Parathyroid adenoma (tissue), 2 donors: Measurements from ENCODE around the gene DLGAP1.

Source experiments
- H2AFZ ChIP-seq: fragments of 300-600 bp; sonication (generic); one replicate; pipeline ENCODE4 v1.7.0; 2017; ENCODE audit warnings: antibody characterized with exemption, mild to moderate bottlenecking
- H3K27ac ChIP-seq: fragments of 300-600 bp; sonication (generic); one replicate; pipeline ENCODE4 v1.7.0; 2017
- H3K27me3 ChIP-seq: fragments of 300-600 bp; sonication (generic); one replicate; pipeline ENCODE4 v1.7.0; 2017; ENCODE audit warnings: low read length; ENCODE audit not compliant: control insufficient read depth, insufficient read depth
- H3K36me3 ChIP-seq: fragments of 300-600 bp; sonication (generic); one replicate; pipeline ENCODE4 v1.7.0; 2017; ENCODE audit warnings: low read length; ENCODE audit not compliant: control insufficient read depth, insufficient read depth
- H3K4me1 ChIP-seq: fragments of 300-600 bp; sonication (generic); one replicate; pipeline ENCODE4 v1.7.0; 2017; ENCODE audit warnings: control low read depth
- H3K4me2 ChIP-seq: fragments of 300-600 bp; sonication (generic); one replicate; pipeline ENCODE4 v1.7.0; 2017; ENCODE audit warnings: low read length
- H3K4me3 ChIP-seq: fragments of 300-600 bp; sonication (generic); one replicate; pipeline ENCODE4 v1.7.0; 2017; ENCODE audit warnings: low read depth, low read length
- H3K79me2 ChIP-seq: fragments of 300-600 bp; sonication (generic); one replicate; pipeline ENCODE4 v1.7.0; 2017; ENCODE audit warnings: control low read depth
- H3K9ac ChIP-seq: fragments of 300-600 bp; sonication (generic); one replicate; pipeline ENCODE4 v1.7.0; 2017; ENCODE audit warnings: mild to moderate bottlenecking
- H3K9me3 ChIP-seq: fragments of 300-600 bp; sonication (generic); one replicate; pipeline ENCODE4 v1.7.0; 2017; ENCODE audit warnings: low read length; ENCODE audit not compliant: control insufficient read depth
- TF ChIP-seq, protein P1 (sequence below): fragments of 300-600 bp; sonication (generic); IDR thresholded peaks from one replicate; pipeline ENCODE4 v1.7.0; 2017; ENCODE audit warnings: antibody characterized with exemption, mild to moderate bottlenecking
- donor health status: primary hyperparathyroidism.

DLGAP1 gene

DNA sequence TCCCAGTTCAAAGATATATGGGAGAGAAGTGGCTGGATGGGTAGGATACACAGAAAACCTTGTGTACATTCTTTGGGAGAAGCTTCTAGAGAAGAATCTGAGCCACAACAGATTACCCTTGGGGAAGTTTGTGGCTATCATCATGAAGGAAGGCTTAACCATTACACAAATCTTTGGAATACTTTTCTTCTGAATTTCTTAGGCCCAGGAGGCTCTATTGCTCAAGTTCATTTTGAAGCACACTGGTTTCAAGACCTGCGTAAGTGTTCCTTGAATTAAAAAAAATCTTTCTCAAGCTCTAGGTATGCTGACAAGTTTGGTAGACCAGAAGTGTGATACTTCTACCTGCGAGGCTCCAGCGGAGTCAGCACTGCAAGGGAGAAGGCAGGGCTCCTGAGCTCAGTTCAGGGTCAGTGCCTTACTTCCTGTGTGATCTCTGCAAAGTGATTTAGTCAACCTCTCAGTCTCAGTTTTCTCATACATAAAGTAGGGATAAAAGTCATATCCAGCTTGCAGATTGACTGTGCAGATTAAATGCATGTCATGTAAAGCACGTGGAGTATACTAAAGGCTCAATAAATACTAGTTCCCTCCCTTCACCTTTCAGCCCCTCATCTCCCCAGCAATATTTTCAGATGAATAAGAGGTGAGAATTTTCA is 438.6 kb downstream of the DLGAP1 start:
- no peak overlapping the region for H3K27ac ChIP-seq
- TF ChIP-seq, protein P1, sequence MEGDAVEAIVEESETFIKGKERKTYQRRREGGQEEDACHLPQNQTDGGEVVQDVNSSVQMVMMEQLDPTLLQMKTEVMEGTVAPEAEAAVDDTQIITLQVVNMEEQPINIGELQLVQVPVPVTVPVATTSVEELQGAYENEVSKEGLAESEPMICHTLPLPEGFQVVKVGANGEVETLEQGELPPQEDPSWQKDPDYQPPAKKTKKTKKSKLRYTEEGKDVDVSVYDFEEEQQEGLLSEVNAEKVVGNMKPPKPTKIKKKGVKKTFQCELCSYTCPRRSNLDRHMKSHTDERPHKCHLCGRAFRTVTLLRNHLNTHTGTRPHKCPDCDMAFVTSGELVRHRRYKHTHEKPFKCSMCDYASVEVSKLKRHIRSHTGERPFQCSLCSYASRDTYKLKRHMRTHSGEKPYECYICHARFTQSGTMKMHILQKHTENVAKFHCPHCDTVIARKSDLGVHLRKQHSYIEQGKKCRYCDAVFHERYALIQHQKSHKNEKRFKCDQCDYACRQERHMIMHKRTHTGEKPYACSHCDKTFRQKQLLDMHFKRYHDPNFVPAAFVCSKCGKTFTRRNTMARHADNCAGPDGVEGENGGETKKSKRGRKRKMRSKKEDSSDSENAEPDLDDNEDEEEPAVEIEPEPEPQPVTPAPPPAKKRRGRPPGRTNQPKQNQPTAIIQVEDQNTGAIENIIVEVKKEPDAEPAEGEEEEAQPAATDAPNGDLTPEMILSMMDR, result no peak
- no peaks in the 10 kb centered on the region for H3K9me3 ChIP-seq
- H3K36me3 ChIP-seq, result no peaks in the 10 kb centered on the region
- no peaks in the 10 kb centered on the region for H3K4me1 ChIP-seq
- H3K79me2 ChIP-seq, result no peaks in the 10 kb centered on the region
- no peak overlapping the region for H2AFZ ChIP-seq
- no peak overlapping the region for H3K9ac ChIP-seq
- no peak overlapping the region for H3K4me2 ChIP-seq
- no peak overlapping the region for H3K4me3 ChIP-seq
- H3K27me3 ChIP-seq, result no peaks in the 10 kb centered on the region

DNA sequence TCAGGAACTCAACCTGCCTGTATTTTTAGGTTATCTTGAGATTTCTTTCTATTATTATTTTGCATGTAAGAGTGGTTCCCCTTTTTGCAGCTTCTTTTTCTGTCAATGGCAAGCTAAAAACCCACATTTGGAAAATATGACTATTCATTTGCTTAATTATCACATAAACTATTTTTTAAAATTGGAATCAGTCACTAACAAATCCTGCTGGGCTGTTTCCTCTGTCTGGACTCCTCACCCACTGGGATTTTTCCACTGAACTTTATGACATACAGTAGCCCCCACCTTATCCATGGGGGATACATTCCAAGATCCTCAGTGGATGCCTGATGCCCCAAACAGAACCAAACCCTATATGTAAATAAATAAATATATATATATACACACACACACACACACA is 447.3 kb downstream of the DLGAP1 start:
- Histone ChIP-seq H3K36me3 (no peaks in the 10 kb centered on the region), H3K4me3 (no peak overlapping the region), H2AFZ (no peak overlapping the region), H3K4me2 (no peak overlapping the region), H3K9me3 (no peaks in the 10 kb centered on the region), H3K27me3 (no peaks in the 10 kb centered on the region), H3K9ac (no peak overlapping the region), H3K4me1 (no peaks in the 10 kb centered on the region), H3K79me2 (no peaks in the 10 kb centered on the region), H3K27ac (no peak overlapping the region)
- TF ChIP-seq, protein P1, result no peak

DNA sequence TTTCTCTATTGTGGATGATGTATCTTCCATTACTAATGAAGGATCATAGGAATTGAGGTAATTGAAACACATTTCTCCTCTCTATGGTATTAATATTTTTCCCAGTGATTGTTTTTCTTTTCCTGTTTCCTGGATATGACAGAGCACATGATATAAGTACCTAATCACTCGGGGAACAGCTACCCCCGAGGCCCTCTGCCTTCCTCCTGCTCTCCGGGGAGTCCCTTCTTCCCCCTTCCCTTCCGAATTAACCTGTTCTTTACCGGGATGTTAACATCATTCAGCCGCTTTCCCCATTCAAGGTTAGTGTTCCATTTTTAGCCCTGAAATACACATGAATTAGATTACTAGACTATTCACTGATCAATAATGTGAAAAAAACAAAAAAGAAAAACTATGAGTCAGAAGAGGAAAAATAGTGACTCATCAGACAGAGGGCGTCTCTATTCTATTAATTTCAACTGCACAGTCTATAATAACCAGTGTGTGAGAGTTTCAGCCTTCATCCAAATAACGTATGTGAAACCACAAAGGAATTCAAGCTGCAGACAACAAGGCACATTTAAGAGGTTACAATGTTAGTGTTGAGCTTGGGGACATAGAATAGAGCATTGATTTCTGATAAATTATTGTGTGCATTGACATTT is 450.8 kb downstream of the DLGAP1 start:
- Histone ChIP-seq H3K9ac (no peak overlapping the region), H3K27me3 (no peaks in the 10 kb centered on the region), H3K9me3 (no peaks in the 10 kb centered on the region), H3K27ac (no peak overlapping the region), H3K4me1 (no peaks in the 10 kb centered on the region), H3K79me2 (no peaks in the 10 kb centered on the region), H3K4me2 (no peak overlapping the region), H2AFZ (no peak overlapping the region), H3K36me3 (no peaks in the 10 kb centered on the region), H3K4me3 (no peak overlapping the region)
- TF ChIP-seq, protein P1, result no peak

DNA sequence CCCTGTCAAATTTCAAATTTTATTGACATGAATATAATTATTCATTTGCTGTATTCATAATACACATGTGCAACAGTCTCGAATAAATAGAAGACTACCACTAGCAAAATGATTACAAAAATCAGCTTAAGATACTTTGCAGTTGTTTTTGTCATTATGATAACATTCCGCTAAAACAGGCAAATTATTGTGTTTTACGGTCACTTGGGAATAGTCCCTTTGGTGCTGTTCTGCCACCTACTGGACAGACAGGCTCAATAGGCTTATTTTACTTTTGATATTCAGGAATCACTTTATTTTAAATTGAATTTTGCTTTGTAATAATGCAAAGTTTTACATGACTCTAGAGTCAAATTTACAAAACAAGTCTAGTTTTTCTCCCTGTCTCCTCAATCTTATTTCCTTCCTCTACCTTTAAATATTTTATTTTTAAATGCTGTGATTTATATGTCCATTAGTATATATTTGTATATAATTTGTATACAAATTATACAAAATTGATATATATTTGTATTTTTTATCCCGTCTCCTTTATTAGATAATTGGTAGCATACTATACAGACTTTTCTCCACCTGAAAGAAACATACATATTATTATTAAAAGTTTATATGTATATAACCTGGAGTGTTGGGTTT is 456.3 kb downstream of the DLGAP1 start:
- TF ChIP-seq, protein P1, result peak; percentile 47

More for the DNA sequence above, 456.3 kb downstream of the DLGAP1 start:
- Histone ChIP-seq H3K79me2 (no peaks in the 10 kb centered on the region), H2AFZ (no peak overlapping the region), H3K4me2 (no peak overlapping the region), H3K36me3 (no peaks in the 10 kb centered on the region), H3K9ac (no peak overlapping the region), H3K27me3 (no peaks in the 10 kb centered on the region), H3K9me3 (no peaks in the 10 kb centered on the region), H3K4me3 (no peak overlapping the region), H3K4me1 (no peaks in the 10 kb centered on the region), H3K27ac (no peak overlapping the region)
